ENCODE data around the gene CDH4.
"Not testable (repeated sequence)": the region's sequence is repeated elsewhere in the genome, so short reads cannot be mapped to it uniquely, and the experiment has no call there.

The CDH4 gene

DNA sequence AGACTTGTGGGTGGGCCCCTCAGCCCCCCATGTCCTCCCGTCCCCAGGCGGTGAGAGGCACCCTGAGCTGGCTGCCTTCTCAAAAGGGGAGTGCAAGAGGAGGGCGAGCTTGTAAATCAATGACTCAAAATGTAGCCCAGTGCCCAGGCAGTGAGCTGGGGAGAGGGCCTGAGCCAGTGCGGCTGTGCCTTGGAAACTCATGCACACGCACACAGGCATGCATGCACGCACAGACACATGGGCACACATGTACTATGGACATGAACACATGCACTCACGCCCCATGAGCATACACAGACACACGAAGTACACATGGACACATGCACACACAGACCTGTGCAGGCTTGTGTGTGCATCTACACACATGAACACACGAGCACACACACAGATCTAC, 680.1 kb downstream of the CDH4 start:
- no peak for DNase-seq

DNA sequence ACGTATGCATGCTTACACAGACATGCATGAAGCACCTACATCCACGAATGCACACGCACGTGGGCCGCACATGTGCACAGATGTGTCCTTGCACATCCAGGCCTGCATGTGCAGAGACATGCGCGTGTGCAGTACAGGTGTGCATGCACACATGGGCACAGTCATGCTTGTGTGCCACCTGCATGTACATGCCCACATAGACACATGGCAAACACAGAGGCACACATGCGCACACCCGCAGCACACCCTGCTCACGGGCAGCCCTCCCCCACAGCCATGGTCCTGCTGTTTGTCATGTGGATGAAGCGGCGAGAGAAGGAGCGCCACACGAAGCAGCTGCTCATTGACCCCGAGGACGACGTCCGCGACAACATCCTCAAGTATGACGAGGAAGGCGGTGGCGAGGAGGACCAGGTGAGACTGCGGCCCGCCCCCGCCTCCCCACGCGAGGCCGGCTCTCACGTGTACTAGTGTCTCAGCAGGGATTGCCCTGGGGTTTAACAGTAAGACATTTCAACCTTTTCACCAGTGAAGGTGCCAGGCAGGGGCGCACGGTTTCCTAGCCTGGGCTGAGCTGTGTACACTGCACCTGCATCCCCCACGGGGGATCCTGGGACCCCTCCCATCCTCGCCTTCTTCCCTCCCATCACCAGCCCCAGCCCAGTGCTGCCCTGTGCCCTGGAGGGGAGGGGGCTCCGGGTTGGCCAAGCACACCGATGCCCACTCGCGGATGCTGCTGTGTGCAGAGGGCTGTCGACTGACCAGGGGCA, 680.8 kb downstream of the CDH4 start:
- no peak for DNase-seq

DNA sequence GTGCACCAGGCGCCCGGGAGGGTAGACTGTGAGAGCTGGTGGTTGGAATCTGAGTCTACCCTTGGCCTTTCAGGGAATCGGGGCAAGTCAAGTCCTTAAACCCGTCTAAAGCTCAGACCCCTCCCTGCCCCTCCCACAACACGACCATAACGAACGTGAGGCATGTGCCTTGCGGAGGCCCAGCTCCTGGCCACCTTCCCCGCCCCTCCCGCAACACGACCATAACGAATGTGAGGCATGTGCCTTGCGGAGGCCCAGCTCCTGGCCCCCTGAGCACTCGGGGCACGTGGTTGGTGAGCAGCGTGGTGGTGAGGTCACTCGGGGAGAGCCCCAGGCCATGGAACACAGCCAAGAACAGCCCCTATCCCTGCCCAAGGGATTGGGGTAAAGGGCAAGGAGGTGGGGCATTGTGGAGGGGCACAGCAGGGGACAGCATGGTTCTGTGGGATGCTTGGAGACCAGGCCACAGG, 681.5 kb downstream of the CDH4 start:
- DNase-seq, result no peak

DNA sequence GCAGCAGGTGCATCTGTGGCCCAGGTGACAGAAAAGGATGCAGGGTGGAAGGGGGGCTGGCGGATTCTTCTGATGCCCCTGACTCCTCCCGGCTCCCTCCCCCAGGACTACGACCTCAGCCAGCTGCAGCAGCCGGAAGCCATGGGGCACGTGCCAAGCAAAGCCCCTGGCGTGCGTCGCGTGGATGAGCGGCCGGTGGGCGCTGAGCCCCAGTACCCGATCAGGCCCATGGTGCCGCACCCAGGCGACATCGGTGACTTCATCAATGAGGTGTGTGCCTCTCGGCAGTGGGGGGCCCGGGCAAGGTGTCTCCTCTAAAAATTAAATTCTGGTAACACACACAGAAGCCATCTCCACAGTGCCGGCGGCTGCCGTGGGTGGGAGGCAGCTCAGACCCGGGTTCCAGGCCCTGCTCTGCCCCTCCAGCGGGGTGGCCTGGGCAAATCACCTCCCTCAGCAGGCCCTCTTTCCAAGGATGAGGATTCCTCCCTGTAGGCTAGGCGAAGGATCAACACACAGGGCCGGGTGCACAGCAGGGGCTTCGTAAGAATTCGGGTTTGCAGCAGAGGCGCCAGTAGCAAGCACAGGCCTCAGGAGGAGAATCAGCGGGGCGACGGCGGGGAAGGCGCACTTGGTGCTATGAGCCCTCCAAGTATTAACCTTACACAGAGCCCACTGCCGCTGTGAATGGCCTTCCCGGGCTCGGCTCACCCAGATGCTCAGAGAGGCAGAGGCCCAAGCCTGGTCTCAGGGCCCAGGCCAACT, 682.1 kb downstream of the CDH4 start:
- no peak for DNase-seq

DNA sequence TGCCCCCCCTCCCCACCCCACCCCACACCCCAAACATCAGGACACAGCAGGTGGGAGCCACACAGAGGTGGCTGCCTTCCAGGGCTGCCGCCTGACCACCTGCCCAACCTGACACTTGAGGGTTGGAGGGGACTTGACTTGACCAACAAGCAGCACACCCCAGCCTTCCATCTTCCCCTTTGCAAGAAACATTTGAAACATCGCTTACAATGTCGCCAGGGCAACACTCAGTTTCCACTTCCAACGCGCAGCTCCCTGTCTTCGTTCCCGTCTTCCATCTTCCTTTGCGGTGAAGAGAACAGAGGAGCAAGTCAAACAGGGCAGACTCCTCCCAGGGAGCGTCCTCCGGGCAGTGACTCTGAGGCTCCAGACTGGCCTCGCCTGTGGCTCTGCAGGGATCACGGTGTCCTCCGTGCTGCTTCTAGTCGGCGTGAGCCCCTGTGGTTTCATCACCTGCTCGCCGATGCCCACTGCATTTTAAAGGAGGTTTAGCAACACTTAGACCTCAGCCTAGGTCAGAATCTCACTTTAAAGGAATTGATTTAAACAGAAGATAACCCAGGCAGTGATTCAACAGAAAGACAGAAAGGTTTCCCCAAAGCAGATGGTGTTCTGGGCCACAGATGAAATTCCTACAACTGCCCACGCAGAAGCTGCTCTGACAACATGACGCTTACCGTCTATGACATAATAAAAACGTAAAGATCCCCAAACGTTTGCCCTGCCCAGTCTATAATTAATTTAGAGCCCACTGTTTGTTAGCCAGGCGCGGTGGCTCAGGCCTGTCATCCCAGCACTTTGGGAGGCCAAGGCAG, 682.9 kb downstream of the CDH4 start:
- no peak for DNase-seq

DNA sequence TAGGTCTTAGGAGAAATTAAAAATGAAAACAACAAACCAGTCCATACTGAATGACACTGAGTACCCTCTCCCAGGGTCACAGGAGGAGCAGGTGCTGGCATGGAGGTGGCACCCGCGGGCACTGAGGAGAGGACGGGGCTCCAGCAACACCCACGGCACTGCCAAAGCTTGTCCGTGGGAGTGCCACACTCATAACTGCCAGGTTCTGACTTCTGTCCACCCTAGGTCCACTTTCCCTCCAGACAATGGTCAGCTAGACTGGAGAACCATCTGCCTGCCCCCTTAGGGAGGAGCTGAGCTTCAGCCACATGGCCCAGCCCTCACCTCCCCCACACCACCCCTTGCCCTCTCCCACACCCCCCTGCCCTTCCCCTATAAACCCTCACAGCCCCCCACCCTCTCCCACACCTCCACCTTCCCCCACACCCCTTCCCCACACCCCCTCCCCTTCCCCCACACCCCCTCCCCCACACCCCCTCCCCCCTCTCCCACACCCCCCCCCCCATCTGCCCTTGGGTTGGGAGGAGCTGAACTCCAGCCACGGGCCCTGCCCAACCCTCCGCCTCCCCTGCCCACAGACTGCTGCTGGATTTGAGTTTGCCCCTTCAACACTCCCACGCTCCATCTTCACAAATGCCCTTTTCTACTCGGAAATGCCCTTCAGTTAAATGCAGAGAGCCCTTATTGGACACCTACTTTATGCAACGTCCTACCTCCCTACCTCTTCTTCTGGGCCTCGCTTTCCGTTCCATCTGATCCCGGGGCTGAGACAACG, 684.1 kb downstream of the CDH4 start:
- no peak for DNase-seq

DNA sequence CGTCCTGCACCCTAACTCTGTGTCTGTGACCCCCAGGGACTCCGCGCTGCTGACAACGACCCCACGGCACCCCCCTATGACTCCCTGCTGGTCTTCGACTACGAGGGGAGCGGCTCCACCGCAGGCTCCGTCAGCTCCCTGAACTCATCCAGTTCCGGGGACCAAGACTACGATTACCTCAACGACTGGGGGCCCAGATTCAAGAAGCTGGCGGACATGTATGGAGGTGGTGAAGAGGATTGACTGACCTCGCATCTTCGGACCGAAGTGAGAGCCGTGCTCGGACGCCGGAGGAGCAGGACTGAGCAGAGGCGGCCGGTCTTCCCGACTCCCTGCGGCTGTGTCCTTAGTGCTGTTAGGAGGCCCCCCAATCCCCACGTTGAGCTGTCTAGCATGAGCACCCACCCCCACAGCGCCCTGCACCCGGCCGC, 684.7 kb downstream of the CDH4 start:
- DNase-seq, result no peak

DNA sequence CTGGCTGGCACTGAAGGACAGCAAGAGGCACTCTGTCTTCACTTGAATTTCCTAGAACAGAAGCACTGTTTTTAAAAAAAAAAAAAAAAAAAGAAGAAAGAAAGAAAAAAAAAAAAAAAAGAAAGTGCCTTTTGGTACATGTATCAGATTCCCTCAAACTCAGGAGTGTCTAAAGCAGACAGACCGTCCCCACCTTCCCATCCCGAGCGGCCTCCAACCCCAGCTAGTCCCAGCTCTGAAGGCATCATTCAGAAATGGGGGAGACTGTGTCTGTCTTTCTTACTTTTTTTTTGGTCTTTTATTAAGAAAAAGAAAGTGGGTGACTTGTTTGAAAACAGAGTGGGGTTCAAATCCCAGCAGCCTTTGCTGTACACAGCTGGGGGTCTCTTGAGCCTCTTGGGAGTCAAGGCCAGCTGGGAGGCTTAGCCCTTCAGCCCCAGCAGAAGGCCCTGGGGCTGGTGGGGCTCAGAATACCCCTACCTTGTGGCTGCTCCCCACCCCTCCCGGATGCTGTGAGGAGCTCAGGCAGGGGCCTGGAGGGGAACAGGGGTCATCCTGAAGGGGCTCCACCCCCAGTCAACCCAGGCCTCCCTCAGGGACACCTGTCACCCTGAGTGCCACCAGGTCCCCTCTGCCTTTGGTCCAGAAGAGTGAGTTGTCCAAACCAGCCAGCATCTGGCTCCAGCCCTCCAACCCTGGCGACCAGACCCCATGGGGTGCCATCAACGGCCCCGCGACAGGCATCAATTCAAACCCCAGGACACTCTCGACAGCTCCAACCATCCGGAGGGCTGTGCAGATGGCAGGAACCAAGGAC, 685.3 kb downstream of the CDH4 start:
- no peak for DNase-seq

DNA sequence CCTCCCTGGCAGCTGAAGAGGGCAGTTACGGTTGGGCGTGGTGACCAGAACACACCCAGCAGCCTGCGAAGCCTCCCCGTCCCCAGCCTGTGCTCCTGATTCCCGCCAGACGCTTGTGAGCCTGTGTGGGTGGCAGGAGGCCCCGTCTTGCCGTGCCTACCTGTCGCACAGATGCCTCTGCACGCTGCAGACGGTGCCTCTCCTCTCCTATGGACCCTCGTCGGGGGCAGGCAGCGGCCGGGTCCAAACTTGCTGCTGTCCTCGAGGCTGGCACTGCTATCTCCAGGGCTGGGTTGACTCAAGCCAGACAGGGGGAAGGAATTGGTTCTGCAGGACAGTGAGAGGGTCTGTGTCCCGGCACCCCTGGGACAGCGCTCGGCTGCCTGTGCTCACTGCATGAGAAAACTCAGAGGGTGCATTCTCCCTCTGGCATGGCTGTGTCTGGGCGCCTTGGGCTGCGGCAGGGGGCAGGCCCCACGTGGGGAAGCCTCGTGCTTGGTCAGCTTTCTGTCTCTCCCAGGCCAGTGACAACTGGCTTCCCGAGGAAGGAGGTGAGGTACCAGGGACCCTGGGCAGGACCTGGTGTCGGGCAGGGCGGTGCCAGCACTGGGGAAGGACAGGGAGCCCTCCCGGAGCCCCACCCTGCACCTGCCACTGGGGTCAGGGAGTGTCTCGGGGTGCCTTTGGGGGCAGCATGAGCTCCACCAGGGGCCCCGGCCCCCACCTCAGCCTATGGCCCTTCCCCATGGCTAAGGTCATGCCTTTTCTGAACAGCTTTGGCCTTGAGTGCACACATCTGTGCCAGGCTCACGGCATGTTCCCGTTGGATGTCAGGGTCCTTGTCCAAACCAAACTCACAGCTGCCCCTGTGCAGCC, 686.1 kb downstream of the CDH4 start:
- no peak for DNase-seq

DNA sequence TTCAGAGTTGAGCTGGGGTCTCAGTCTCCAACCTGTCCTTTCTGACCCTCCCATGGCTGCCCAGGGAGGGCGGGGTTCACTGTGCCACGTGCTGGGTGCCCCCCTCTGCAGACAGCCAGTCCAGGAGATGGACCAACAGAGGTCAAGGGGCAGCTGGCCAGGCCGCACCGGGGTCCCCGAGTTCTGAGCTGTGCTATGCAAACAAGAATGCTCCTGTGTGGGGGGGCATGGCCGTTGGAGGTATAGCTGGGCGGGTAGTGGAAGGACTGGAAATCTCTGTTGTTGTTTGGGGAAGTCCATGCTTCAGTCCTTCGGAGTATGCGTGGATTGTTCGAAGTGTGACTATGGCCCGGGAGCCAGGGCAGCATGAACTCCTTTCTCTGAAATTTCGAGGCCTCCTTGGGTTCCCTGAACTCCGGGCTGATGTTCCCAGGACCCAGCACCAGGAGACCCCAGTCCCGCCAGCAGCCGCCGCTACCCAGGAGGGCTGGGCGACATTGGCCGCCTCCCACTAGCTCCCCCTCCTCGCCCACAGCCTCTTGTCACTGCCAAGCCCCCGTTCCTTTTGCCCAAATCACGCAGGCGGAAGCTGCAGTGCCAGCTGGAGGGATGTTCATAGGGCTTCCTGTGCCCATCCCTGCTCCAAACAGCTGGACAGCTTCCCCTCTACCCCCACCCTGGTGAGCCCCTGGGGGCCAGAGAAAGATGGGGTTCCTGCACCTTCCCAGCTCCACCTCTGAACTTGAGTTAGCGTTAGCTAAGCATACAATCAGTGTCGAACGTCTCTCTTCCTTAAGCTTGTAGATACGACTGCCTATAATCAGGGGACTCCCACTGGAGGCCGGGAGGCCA, 687.0 kb downstream of the CDH4 start:
- DNase-seq, result no peak

DNA sequence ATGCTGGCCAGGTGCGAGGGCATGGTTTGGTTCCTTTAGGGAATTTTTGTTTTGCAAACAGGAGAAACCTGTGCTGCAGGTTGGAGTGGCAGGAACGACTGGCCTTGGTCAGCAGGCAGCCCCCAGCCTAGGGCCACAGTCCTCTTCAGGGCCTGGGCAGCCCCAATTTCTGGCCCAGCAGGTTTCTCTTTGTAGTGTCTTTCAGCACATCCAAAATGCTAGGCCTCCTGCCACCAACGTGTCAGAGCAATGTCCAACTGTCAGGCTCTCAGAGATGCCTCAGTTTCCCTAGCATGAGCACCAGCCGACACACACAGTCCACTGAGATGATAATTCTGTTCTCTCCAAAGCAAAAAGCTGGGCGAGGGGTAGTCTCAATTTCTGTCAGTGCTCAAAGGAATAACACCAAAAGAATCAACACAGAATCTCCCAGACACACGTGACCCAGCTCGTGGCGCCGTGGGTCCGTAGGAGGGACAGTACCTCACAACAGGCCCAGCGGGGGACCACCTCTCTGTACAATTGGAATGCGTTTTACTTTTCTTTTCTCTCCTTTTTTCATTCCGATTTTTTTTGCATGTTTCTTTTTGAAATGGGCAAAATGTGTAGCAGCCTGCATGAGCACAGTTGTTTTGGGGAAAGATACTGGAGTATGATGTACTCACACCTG, 687.8 kb downstream of the CDH4 start:
- DNase-seq, result no peak

DNA sequence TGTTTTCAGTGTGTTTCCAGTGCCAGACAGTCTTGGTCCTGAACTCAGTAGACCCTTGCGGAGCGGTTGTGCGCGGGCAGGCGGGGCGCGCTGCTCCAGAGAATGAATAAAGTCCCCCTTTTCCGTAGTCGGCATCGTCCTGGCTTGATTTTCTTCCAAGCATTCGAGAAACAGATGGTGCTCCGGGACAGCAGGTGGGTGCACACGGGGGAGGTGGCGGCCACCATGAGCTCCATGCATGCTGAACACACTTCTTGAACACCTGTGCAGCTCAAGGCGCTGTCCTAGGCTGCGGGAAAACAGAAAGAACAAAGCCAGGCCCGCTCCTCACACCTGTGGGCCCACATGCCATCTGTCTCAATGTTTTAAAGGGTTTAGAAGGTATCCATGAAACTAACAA, 688.4 kb downstream of the CDH4 start:
- DNase-seq, result no peak

DNA sequence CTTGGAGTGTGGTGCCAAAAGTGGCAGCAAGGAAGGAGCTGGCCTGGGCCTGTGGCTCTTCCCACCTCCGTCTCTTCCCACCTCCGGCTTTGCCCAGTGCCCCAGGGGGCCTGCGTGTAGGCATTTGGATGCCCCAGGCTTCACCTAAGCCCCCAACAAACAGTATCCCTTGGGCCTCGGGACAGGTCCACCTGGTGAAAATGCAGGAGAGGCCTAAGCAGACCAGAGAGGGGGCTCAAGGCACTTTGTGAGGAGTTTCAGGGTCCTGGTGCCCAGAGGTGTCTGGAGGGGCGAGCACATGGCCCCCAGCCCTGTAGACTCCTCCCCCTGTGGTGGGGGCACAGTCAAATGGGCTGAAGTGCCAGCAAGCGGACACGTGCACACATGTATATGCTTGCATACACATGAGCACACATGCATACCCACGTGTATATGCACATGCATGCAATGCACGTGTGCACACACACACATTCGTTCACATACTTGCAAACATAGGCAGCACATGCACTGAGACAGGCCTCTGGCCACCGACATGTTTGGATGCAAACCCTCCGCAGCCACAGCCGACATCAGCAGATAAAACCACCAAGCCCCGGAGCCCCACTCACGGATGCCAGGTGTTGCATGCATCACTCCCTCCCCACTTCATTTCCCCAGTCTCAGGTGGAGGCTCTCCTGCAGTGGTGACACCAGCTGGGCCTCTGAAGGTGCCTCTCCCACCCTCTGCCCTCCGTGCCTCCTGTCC, 689.1 kb downstream of the CDH4 start:
- DNase-seq, result no peak

DNA sequence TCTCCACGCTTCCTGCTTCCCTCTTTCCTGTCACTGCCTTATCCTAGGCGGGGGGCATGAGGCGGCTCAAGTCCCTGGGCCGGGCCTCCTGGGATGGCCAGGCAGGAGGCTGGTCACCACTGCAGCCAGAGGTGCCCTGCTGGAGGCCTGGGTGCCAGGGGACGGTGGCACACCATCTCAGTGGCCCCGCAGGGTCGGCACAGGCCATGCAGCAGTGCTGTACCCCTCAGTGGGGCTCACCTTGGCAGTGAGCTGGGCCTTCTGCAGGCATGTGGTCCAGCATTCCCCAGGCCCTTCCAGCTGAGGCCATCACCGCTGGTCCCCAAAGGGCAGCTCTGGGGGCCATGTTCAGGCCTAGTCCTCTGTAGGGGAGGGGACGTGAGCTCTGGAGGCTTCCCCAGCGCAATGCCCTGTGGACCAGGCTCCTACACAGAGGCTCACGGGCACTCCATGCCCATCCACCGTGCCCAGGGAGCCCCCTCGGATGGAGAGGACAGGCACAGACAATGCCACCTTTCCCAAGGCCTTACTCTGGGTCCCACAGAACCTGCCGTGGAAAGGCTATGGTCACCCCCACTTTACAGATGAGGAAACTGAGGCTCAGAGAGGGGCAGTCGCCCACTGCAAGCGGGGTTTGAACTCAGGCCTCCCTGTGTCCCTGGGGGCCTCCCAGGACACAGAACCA, 689.8 kb downstream of the CDH4 start:
- DNase-seq, result no peak

DNA sequence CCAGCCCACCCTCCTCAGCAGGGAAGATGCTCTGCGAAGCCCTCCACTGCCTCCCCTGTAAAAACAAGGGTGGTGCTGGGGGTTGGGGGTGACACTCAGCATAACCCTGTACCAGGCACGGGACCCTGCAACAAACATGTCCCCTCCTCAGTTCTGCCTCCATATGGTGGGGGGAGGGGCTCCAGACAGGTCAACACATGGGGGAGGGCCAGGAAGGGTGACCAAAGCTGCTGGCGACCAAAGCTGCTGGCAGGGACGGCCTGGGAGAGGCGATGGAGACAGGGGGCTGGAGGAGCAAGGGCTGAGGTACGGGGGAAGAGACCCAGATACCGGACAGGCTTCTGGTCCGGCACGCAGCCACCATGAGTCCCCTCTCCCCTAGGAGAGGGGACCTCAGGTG, 690.5 kb downstream of the CDH4 start:
- DNase-seq, result no peak

DNA sequence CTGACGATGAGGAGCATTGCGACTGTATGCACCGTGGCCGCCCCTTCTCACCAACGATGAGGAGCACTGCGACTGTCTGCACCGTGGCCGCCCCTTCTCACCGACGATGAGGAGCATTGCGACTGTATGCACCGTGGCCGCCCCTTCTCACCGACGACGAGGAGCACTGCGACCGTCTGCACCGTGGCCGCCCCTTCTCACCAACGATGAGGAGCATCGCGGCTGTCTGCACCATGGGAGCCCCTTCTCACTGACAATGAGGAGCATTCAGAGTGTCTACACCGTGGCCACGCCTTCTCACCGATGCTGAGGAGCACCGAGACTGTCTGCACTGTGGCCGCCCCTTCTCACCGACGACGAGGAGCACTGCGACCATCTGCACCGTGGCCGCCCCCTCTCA, 692.9 kb downstream of the CDH4 start:
- DNase-seq, result not testable (repeated sequence)

DNA sequence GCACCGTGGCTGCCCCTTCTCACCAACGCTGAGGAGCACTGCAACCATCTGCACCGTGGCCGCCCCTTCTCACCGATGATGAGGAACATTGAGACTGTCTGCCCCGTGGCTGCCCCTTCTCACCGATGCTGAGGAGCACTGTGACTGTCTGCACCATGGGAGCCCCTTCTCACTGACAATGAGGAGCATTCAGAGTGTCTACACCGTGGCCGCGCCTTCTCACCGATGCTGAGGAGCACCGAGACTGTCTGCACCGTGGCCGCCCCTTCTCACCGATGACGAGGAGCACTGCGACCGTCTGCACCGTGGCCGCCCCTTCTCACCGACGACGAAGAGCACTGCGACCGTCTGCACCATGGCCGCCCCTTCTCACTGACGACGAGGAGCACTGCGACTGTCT, 693.4 kb downstream of the CDH4 start:
- not testable (repeated sequence) for DNase-seq

DNA sequence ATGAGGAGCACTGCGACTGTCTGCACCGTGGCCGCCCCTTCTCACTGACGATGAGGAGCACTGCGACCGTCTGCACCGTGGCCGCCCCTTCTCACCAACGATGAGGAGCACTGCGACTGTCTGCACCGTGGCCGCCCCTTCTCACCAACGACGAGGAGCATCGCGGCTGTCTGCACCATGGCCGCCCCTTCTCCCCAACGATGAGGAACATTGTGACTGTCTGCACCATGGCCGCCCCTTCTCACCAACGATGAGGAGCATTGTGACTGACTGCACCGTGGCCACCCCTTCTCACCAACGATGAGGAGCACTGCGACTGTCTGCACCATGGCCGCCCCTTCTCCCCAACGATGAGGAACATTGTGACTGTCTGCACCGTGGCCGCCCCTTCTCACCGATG, 696.0 kb downstream of the CDH4 start:
- not testable (repeated sequence) for DNase-seq

All from NCI-H345 (cell line).